GM18507 (cell line): ENCODE measurements around the gene GLIS2.

Source experiments
- DNase-seq: peaks from one replicate; pipeline ENCODE4 v3.0.0; 2011; ENCODE audit warnings: low read depth; ENCODE audit not compliant: insufficient read length; ENCODE audit errors: extremely low spot score
- FAIRE-seq: peaks from 2 replicates; lab custom pipeline; 2011; peaks lifted over from hg19 to GRCh38; lab: Jason Lieb, UNC

The GLIS2 gene

DNA sequence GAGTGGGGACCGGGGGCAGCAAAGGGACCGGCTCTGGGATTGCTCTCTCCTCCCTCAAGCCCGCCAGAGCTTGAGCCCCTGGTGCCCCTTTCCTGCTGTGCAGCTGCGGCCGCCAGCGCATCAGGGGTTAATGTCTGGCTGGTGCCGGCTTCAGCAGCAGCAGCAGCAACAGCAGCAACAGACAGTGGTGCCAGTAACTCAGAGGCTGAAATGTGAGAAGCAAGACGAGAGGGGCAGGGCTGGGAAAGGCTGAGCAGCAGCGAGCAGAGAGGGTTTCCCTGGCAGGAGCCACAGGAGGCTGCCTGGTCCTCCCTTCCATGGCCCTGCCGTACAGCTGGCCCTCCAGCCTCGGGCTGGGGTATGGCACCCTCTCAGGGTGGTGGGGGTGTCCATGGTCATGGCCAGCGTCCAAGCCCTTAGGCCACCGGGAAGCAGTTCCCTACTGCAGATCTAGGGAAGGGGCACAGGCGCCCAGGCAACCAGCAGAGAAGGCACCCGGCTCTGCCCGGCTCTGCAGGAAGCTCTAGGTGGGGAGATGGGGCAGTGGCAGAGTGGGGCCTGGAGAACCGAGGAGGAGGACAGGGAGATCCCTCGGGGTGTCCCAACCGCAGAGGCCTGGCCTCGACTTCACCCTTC lies 21.9 kb upstream of the GLIS2 start:
- no peak for DNase-seq
- FAIRE-seq, result no peak

DNA sequence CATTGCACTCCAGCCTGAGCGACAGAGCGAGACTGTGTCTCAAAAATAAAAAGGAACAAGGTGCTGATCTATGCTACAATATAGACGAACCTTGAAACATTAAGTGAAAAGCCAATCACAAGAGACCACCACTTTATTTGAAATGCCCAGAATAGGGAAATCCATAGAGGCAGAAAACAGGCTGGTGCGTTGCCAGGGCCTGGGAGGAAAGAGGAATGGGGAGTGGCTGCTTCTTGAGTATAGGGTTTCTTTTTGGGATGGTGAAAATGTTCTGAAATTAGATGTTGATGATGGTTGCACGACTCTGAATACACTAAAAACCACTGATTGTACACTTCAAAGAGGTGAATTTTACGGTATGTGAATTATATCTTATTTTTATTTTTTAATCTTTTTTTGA lies 20.3 kb upstream of the GLIS2 start:
- DNase-seq, result no peak
- no peak for FAIRE-seq

DNA sequence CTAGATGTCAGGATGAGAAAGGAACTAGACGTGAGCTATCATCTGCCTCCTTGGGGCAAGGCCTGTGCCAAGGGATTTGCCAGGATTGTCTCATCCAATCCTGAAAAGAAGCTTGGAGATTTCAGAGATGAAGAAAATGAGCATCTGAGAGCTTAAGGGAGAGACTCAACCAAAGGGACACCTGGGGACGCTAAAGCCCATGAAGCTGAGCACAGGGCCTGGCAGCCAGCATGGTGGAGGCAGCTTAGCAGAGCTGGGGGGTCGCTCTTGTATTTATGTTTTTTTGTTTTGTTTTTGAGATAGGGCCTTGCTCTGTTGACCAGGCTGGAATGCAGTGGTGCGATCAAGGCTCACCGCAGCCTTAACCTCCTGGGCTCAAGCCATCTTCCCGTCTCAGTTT lies 18.4 kb upstream of the GLIS2 start:
- FAIRE-seq (no peak), DNase-seq (no peak)

DNA sequence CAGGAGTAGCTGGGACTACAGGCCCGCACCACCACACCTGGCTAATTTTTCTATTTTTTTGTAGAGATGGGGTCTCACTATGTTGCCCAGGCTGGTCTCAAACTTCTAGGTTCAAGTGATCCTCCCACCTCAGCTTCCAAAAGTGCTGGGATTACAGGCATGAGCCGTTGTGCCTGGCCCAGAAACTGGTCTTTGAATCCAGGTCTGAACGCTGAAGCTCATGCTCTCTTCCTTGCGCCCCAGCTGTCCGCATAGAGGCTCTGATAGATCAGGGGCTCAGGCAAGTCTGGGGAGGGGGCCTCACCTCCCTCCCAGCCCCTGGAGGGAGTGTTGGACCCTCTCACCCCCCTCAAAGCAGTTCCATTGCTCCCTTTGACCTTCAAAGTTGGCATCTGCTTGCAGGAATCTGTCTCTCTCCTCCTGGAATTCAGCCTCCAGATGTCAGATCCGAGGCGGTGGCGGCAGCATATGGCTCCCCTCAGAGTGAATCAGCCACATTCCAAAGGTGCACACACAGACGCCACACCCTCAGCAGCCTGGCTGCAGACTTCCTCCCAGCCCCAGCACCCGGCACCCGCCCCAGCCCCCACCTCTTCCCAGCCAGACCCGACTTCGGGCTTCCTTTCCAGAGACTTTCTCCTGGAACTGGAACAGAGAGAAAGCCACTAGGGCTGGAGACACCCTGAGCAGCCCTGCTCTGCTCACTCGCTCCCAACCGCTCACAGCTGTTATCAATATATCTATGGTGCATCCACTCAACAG lies 16.9 kb upstream of the GLIS2 start:
- no peak for FAIRE-seq

DNA sequence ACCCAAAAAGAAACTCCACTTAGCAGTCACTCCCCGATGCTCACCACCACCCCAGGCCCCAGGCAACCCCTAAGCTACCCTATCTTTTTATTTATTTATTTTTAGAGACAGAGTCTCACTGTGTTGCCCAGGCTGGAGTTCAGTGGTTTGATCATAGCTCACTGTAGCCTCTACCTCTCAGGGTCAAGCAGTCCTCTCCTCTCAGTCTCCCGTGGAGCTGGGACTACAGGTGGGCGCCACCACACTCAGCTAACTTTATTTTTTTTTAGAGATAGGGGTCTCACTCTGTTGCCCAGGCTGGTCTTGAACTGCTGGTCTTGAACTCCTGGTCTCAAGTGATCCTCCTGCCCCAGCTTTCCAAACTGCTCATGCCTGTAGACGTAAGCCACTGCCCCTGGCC lies 14.7 kb upstream of the GLIS2 start:
- FAIRE-seq (no peak), DNase-seq (no peak)

More for the DNA sequence above, 16.9 kb upstream of the GLIS2 start:
- DNase-seq, result no peak

DNA sequence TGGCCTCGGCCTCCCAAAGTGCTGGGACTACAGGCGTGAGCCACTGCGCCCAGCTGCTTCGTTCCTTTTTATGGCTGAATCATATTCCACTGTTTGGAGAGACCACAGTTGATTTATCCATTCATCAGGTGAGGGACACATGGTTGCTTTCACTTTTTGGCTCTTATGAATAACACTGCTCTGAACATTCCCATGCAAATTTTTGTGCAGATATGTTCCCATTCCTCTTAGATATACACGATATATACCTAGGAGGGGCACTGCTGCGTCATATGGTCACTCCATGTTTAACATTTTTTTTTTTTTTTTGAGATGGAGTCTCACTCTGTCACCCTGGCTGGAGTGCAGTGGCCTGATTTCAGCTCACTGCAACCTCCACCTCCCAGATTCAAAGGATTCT lies 13.9 kb upstream of the GLIS2 start:
- no peak for FAIRE-seq
- DNase-seq, result no peak

DNA sequence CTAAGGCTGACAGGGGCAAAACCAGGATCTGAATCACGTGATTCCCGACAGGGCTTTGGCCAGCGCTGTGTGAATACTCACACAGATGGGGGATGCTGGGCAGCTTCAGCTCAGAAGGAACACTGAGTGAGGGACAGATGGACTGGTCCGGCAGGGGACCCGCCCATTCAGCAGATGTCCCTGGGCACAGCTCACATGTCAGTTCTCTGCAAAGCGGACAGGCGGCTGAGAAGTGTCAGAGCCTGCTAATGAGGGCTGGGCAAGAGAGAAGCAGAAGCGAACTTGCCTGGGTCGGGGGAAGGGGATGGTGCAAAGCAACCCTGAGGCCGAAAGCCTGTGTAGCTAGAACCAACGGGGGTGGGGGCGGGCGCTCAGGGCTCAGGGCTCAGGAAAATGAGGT lies 11.9 kb upstream of the GLIS2 start:
- FAIRE-seq, result no peak
- DNase-seq, result no peak

DNA sequence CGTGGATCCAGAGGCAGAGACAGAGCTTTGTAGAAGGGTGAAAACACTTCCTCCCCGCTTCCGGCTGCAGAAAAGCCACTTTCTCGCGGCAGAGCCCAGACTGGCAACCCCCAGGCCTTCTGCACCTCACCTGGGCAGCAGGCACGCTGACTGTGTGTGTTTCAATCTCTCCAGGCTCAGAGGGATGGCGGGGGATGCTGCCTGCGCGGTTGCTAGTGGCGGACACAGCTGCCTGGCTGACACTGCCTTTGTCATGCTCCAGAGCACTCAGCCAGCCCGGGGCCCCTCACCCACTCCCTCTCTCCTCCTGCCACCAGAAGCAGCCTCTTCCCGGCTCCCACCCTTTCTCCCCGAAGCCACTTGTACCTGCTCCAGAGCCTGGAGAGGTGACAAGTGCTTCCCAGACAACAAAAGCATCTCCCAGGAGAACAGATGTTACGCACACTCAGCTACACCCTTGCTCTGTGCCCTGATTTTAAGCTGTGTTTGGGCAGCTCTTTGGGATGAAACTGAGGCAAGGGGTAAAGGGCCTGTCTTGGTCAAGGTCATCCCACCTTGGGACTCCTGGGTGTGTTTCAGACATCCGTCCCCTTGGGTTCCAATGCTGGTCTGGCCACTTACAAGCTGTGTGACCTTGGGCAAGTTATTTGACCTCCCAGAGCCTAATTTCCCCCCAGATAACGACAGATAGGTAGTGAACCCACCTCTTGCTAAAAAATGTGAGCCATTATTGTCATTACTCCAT lies 9.2 kb upstream of the GLIS2 start:
- DNase-seq (no peak), FAIRE-seq (peak; percentile 44)

DNA sequence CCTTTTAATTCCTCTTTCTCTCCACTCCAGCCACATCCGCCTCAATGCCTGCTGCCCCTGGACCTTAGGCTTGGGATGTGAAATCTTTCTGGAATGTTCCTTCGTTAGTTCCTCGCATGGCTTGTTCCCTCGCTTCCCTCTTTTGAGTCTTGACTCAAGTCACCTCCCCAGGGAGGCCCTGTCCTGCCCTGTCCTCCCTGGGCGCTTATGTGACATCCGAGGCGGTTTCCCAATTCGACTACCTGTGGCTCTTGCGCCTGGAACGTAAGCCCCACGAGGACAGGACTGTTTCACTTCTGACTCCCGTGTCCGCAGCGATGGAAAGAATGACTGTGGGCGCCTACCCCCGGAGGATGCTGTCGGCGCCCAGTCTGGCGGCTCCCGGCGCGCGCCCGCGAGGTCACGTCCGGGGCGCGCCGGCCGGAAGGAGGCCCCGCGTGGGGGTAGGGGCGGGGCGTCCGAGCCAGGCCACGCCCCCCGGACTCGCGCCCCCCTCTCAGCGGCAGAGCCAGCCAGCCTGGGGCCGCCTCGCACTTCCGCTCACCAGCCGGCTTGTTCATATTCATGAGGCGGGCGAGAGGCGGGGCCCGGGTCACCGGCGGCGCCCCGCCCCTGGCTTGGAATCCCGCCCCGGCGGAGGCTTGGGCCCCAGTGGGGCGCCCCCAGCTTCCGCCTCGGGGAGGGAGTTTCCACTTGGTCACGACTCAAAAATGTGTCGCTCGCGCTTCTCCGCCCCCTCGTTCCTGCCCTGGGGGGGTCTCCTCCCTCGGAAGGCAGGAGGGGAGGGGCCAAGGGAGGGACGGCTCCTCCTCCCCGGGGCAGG lies 8.4 kb upstream of the GLIS2 start:
- peak; percentile 90 for FAIRE-seq

DNA sequence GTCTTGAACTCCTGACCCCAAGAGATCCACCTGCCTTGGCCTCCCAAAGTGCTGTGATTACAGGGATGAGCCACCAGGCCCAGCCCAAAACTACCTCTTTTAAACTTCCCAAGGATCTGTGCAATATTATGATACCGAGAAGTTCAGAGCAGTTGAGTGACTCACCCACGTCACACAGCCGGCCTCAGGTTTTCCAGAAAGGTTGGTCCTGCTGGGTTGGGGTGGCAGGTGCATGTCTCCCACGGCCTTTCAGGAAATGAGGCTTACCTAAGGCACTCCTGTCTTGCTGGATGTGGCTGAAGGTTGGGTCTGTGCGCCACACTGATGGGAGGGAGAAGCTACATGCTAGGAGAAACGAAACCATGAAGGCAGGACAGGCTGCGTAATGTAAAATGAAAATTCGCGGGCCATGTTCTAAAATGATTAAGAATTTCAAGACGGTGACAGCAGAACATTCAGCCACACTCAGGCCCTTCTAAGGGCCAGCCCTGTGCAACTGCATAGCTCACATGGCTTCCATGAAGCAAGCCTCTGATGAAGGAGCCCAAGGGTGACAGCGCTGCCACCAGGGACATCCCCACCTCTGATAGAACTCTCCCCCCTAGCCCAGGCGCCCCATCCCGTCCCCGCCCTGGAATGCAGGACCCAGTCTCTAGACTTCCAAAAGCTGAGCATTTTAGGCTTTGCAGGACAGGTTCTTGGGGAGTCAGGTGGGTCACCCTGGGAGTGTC lies 6.6 kb upstream of the GLIS2 start:
- FAIRE-seq, result no peak
- no peak for DNase-seq

More for the DNA sequence above, 8.4 kb upstream of the GLIS2 start:
- peak; percentile 97 for DNase-seq

DNA sequence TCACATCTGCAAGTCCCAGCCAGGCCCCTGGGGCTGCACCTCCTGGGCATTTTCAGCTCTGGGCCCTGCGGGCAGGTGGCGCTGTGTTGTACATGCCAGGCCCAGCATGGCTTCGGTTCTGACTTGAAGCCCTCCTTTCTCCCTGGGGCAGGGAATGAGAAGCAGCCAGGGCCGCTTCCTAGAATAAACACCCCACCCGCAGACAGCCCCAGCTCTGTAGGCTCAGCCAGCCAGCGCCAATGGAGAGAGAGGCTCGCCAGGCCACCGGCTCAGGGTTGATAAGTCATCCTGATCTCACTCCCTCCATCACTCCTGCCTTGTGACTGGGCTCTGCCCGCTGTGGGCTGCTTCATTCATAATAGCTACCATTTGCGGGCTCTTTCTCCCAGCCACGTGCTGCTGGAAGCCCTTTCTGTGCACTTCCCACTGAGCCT lies 6.0 kb upstream of the GLIS2 start:
- no peak for FAIRE-seq
- DNase-seq, result no peak

DNA sequence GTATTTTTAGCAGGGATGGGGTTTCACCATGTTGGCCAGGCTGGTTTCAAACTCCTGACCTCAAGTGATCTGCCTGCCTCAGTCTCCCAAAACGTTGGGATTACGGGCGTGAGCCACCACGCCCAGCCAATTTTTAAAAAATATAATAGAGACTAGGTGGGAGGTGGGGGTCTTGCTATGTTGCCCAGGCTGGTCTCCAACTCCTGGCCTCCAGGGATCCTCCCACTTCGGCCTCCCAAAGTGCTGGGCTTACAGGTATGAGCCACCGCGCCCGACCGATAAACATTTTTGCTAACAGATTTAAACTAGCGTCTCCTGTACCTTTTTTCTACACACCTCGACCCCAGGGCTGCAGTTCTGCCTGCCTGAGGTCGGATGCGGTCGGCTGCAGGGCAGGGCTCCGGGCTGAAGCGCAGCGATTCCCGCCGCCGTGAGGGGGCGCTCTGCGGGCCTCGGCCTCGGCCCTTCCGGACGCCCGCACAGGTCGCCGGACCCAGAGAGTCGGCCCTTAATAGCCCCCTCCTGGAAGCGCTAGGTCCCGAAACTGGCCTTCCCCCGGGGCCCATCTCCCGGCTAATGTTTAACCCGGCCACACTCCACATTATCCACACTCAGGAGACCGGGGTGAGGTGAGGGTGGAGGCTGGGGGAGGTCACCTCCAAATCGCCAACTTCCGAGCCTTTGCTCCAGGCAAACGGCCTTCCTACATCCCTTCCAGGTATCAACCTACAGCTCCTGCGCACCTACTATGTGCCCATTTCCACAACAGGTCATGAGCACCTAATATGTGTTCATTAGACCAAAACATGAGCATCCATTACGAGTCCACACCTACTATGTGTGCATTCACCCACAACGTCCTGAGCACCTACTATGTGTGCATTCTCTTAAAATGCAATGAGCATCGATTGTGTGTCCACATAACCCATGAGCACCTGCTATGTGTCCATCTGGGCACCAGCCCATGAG lies 2.0 kb upstream of the GLIS2 start:
- peak; percentile 78 for FAIRE-seq
- DNase-seq, result no peak

DNA sequence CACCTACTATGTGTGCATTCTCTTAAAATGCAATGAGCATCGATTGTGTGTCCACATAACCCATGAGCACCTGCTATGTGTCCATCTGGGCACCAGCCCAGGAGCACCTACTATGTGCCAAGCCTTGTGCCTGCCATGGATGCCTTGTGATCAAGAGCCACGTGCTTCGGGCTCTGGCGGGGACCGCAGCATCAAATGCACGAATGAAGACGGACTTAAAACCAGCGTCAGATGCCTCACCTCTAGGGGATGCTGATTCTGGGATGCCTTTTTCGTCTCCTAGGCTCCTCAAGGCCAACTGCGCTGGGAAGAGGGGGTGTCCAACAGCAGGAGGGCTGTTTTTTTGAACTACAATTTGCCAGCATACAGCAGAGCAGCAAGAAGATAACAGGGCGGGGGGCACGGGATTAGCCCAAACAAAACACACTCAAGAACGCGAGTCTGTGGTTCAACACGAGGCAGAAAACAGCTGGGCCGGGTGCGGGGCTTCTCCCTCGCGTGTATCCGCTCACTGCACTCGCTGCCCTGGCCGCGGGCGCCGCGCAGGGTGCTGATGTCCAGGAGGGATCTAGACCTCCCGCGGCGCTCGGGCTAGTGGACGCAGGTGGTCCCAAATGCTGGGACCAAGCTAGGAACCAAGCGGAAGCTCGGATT lies 1.2 kb upstream of the GLIS2 start:
- no peak for DNase-seq
- FAIRE-seq, result peak; percentile 12

DNA sequence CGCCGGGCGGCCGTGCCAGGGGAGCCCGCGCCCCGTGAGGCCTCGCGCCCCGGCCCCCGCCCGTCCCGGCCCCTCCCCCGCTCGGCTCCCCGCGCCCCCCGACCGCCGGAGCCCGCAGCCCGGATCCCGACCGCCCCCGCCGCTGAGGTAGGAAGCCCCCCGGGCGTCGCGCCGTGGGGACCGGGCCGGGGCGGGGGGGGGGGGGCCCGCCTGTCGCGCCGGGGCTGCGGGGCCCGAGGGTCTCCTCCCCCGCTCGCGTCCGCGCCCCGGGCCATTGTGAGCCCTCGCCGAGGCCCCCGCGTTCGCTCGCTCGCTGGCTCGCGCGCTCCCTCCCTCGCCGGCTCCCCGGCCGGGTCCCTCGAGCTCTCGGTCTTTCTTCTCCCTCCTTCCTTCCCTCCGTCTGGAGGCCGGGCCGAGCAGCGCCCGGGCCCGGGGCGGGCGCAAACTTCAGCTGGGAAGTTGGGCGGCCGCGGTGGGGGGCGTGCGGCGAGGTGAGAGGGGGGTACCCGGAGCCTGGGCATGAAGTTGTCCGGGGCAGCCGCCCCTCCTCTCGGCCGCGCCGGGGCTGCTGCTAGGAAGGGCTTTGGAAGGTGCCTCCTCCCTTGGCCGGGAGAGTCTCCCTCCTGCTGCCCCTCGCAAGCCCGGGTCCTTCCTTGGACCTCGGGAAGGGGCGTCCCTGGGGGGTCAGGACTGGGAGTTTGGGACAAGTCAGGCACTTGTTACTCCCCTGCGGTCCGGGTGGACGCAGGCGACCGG lies 419 bp downstream of the GLIS2 start:
- no peak for FAIRE-seq
- DNase-seq, result no peak

DNA sequence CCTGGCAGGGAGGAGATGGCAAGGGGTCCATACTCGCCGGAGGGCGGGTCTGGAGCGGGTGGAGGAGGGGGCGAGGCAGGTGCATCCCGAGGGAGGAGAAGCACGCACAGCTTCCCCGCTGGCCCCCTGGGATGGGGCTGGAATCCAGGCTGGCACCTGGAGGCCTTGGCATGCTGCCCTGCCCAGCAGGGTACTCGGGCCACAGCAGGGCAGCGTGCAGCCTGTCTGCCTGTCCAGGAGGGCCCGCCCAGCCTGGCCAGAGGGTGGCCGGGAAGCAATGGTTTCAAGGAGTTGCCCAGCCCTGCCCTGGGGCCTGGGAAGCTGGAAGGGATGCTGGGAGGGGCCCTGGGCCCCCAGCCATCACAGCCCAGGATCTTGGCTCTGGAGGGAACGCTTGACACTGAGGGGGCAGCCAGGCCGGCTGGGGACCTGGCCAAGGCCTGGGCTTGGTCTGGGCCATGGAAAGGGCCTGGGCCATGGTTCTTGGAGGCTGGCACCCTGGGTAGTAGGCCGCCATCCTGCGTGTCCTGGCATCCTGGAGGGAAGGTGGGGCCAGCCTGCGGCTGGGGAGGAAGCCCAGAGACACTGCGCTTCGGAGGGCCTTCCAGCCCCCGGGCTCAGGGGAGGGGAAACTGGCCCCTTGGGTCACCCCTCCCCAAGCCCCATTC lies 1.1 kb downstream of the GLIS2 start:
- FAIRE-seq (no peak), DNase-seq (no peak)
